Right atrium auricular region (tissue), 2 donors: ENCODE results near the gene RASD2. TPM values are rescaled to one million over a fixed set of nuclear protein-coding genes. Genes with fewer than 3 reads are reported as not detected.

Source experiments
- DNase-seq: peaks from one replicate; pipeline ENCODE4 v3.0.0-alpha.2; 2019; ENCODE audit warnings: low spot score
- H3K27ac ChIP-seq, 2 donors: fragments of 200-600 bp; sonication (generic); 1 replicate in 1 of 2; 2 replicates in 1 of 2; pipeline ENCODE4 v1.5.1; 2016 to 2019
- H3K27me3 ChIP-seq, 2 donors: fragments of 200-600 bp; sonication (generic); one replicate each; pipeline versions ENCODE4 v1.5.1 to v1.6.0; 2017 to 2019
- H3K36me3 ChIP-seq: fragments of 200-600 bp; sonication (generic); one replicate; pipeline ENCODE4 v1.5.1; 2016
- H3K4me1 ChIP-seq, 2 donors: fragments of 200-600 bp; sonication (generic); one replicate each; pipeline versions ENCODE4 v1.5.1 to v1.6.0; 2017 to 2019
- H3K4me3 ChIP-seq, 2 donors: fragments of 200-600 bp; sonication (generic); 1 replicate in 1 of 2; 2 replicates in 1 of 2; pipeline ENCODE4 v1.5.1; 2017 to 2019; ENCODE audit warnings: mild to moderate bottlenecking in 1 of 2, moderate library complexity in 1 of 2
- H3K9me3 ChIP-seq, 2 donors: fragments of 200-600 bp; sonication (generic); one replicate each; pipeline ENCODE4 v1.5.1; 2019
- CTCF ChIP-seq, 2 donors: fragments of 200-600 bp; sonication (generic); IDR thresholded peaks; one replicate each; pipeline ENCODE4 v1.5.1; 2019; ENCODE audit warnings: antibody characterized with exemption in 2 of 2
- total RNA-seq, 2 donors: library from RNA; depleted of rRNA; stranded (reverse); fragments of >200 nt; gene quantifications; one replicate each; pipeline ENCODE4 v1.1.0, GENCODE V29; 2016

Gene RASD2
- total RNA-seq, 2 donors from 2014 or later = 0.94 to 3.1 TPM

- Histone ChIP-seq H3K4me1 (peaks cover 0 to 28% of the 10 kb centered on the region in 2 donors), H3K36me3 (peaks cover 4% of the 10 kb centered on the region), H3K27me3 (no peaks in the 10 kb centered on the region), H3K27ac (peak overlapping the region; percentile 22 to 71), H3K9me3 (no peaks in the 10 kb centered on the region), H3K4me3 (no peak overlapping the region)
- no peak for TF ChIP-seq CTCF (IDR thresholded peaks at IDR 0.05)
- no peak for DNase-seq
Measured at GRCh38 chr22:35601743-35602615, 61.3 kb downstream of the RASD2 start.

Other genes with a start within 250 kb of the RASD2 start
- 100 to 1,000 TPM; 108 TPM for gene TOM1, start 240.9 kb upstream of the RASD2 start, total RNA-seq
- 10 to 100 TPM in 1 of 2 donors, 1 to 10 TPM in 1; 1.9 to 11.1 TPM for gene HMOX1, start 159.7 kb upstream of the RASD2 start, total RNA-seq
- gene MCM5, start 140.7 kb upstream of the RASD2 start, total RNA-seq = 1 to 10 TPM; 5.3 to 6.8 TPM
- 1,000 to 10,000 TPM; 6,650 to 9,762 TPM for gene MB, start 76.5 kb downstream of the RASD2 start, total RNA-seq
- gene APOL6, start 107.6 kb downstream of the RASD2 start, total RNA-seq = 1 to 10 TPM; 7.5 to 8.5 TPM
- under 1 TPM in 1 of 2 donors, not detected in 1; 0.74 TPM for gene APOL5, start 177.0 kb downstream of the RASD2 start, total RNA-seq